HG02798 (cell line): ENCODE results near the gene ZDHHC11.
"Not testable (repeated sequence)": the region's sequence is repeated elsewhere in the genome, so short reads cannot be mapped to it uniquely, and the experiment has no call there.

Experiments used
- ATAC-seq: cut with Tn5 transposase; IDR thresholded peaks from one replicate; pipeline ENCODE4 v1.9.1; 2021; ENCODE audit warnings: mild to moderate bottlenecking; ENCODE audit not compliant: unreplicated experiment, poor library complexity

ZDHHC11 gene

GRCh38 chr5:880816-881550 is 30.2 kb upstream of the ZDHHC11 start:
- no peak for ATAC-seq

GRCh38 chr5:878677-879076 is 27.9 kb upstream of the ZDHHC11 start:
- ATAC-seq = not testable (repeated sequence)

- no peak for ATAC-seq
Observed at GRCh38 chr5:878125-878524, 27.3 kb upstream of the ZDHHC11 start.

GRCh38 chr5:876398-877365 is 25.9 kb upstream of the ZDHHC11 start:
- no peak for ATAC-seq

- ATAC-seq = no peak
Observed at GRCh38 chr5:875931-876330, 25.1 kb upstream of the ZDHHC11 start.

GRCh38 chr5:873328-873727 is 22.5 kb upstream of the ZDHHC11 start:
- no peak for ATAC-seq

- no peak for ATAC-seq
Observed at GRCh38 chr5:872301-872700, 21.5 kb upstream of the ZDHHC11 start.

GRCh38 chr5:871596-872298 is 21.0 kb upstream of the ZDHHC11 start:
- no peak for ATAC-seq

GRCh38 chr5:870956-871355 is 20.2 kb upstream of the ZDHHC11 start:
- ATAC-seq = no peak

GRCh38 chr5:868428-869135 is 17.8 kb upstream of the ZDHHC11 start:
- no peak for ATAC-seq

- no peak for ATAC-seq
Observed at GRCh38 chr5:867300-867870, 16.6 kb upstream of the ZDHHC11 start.

- no peak for ATAC-seq
Observed at GRCh38 chr5:865771-866170, 15.0 kb upstream of the ZDHHC11 start.

- ATAC-seq = no peak
Observed at GRCh38 chr5:865168-865521, 14.4 kb upstream of the ZDHHC11 start.

- no peak for ATAC-seq
Observed at GRCh38 chr5:864492-865167, 13.8 kb upstream of the ZDHHC11 start.

GRCh38 chr5:863244-863805 is 12.5 kb upstream of the ZDHHC11 start:
- no peak for ATAC-seq

- ATAC-seq = no peak
Observed at GRCh38 chr5:862367-863243, 11.8 kb upstream of the ZDHHC11 start.

- ATAC-seq = no peak
Observed at GRCh38 chr5:861442-862366, 10.9 kb upstream of the ZDHHC11 start.
